GM18508 (cell line): ENCODE measurements around the gene COBLL1.

Source experiments
- ATAC-seq: cut with Tn5 transposase; IDR thresholded peaks from one replicate; pipeline ENCODE4 v1.9.1; 2021; ENCODE audit warnings: moderate number of reproducible peaks; ENCODE audit not compliant: insufficient read depth, unreplicated experiment

Gene COBLL1

DNA sequence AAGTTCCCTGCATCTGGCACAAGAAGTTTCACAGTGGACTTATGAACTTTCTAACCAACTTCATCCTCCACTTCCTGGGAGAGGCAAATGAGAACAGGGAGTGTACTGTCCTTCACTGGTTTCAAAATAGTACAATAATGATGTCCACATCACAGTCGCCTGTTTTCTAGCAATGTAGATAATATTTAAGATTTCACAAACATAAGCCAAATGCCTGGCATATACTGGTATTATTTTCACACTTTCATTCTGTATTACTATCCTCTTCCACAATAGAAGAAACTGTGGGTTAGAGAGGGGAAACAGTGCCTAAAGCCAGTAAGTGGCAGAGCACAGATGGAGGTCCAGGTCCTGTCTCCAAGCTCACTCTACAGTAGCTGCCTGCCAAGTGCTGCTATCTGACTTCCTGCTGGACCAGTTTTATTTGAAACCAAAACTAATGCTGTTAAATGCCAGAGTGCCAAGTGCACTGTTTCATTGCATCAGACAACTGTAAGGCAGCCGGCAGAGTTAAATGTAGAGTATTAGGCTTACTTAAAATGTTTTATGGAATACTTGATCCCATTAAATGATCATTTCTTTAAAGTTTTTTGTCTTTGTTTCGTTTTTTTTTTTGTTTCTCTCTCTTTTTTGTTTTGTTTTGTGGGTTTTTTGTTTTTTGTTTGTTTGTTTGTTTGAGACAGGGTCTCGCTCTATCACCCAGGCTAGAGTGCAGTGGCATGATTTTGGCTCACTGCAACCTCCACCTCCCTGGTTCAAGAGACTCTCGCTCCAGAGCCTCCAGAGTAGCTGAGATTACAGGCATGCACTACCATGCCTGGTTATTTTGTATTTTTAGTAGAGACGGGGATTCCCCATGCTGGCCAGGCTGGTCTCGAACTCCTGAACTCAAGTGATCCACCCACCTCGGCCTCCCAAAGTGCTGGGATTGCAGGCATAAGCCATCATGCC is 15.1 kb downstream of the COBLL1 start:
- no peak for ATAC-seq

DNA sequence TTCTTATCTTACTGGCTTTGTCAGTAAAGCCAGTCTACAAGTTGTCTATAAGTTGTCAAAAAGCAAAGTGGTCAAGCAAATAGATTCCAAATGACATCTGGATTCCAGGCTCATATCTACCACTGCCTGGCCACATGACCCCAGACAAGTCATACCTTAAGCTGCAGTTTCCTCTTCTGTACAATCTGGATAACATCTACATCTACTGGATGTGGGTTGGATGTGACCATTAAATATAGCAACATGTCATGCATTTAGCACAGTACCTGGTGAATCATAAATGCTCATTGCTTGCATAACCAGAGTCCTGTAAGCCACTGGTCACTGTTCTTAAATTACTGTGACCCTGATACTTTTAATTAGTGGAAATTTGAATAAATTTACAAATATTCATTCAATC is 16.8 kb downstream of the COBLL1 start:
- ATAC-seq, result no peak

DNA sequence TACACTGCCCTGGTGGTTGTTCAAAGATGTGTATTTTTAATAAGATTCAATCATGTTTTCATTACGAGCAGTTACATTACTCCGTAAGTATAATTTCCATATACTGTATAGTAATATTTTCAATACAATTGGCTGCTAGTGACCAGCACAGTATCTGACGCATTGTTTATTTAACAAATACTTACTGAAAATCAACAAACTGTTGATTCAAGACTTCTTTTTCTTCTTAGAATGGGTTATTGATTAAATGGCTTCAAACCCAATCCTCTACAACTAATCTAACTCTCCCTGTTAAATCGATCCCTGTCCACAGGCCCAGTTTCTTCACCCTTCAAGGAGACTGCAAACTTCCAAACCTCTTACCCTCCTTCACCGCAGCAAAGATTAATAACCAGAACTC is 18.5 kb downstream of the COBLL1 start:
- no peak for ATAC-seq

DNA sequence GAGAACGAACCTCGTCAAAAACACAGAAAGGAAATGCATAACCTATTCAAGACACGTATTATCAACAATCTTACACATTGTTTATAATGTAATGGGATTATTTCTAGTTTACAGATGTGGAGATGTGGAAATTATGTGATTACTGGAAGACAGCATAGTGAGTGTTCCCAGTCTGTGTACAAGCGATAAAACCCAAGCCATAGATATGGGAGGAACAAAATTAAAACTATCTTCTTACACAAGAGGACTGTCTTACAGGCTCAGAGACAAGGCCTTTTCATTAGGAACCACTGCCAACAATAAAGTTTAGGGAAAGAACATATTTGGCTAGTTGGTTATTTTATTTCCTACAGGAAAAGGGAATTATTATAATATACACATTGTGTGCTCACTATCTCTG is 20.3 kb downstream of the COBLL1 start:
- ATAC-seq, result no peak

DNA sequence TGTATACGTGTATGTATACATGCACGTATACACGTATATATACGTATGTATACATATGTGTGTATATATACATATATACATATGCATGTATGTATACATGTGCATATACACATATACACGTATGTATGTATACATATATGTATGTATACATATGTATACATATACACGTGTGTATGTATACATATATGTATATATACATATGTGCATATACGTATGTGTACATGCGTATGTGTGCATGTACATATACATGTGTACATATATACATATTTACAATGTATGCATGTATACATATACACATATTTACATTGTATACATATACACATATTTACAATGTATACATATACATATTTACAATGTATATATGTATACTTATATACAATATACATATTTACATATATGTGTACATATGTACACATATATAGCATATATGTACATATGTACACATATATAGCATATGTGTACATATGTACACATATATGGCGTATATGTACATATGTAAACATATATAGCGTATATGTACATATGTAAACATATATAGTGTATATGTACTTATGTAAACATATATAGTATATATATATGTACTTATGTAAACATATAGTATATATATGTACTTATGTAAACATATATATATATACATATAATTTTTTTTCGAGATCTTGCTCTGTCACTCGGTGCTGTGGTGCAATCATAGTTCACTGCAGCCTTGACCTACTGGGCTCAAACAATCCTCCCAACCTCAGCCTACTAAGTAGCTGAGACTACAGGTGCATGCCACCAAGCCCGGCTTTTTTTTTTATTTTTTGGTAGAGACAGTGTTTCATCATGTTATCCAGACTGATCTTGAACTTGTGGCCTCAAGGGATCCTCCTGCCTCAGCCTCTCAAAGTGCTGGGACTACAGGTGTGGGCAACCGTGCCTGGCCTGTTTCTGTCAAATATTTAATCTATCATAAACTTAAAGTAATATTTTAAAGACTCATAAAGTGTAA is 23.2 kb downstream of the COBLL1 start:
- no peak for ATAC-seq

DNA sequence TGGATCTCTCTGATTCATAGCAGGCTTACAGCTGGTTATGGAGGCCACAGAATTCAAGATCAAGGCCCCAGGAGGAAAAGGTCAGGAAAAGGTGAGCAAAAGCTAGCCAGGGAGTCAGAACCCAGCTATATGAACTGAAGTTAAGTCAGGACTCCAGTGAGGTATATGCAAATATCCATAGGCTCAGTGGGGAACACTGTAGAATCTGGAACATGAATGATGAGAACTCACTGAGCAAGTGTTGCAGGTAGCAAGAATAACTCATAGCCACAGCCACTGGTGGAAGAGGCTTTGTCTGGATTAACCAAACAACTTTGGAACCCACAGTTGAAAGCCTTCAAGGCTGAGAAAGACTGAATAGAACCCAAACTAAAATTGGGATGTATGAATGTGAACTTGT is 24.7 kb downstream of the COBLL1 start:
- no peak for ATAC-seq

DNA sequence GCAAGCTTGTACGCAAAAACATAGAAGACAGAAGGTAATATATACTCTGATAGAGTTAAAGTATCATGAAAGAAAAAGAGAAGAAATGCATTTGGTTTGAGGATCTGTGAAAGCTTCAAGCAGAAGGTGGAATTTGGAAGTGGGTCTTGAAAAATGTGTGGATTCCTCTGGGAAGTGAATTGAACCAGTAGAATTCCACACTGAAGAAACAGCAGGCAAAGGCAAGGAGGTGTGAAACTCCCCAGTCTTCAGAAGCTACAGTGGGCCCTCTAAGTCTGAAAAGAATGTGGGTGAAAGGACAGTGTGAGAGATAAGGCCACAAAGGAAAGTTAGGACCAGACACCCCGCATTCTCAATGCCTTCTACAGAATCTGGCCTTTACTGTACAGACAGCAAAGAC is 25.6 kb downstream of the COBLL1 start:
- ATAC-seq, result no peak

DNA sequence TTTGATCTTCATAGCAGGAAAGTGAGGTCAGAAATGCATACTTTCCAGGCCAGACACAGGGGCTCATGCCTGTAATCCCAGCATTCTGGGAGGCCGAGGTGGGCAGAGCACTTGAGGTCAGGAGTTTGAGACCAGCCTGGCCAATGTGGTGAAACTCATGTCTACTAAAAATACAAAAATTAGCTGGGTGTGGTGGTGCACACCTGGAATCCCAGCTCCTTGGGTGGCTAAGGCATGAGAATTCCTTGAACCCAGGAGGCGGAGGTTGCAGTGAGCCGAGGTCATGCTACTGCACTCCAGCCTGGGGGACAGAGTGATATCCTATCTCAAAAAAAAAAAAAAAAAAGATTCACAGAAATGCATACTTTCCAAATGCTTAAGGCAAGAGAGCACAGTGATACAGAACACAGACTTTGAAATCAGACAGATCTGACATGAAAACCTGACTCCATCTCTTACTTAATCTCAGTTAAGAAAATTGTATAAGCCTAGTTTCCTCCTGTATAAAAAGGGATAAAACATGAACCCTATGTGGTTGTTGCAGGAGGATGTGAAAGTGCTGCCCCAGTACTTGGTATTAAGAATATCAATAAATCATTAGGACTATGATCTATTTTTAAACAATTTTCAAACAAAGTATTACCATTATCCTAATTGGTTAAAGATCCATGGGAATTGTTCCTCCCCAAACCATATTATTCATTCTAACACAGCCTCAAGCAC is 26.4 kb downstream of the COBLL1 start:
- ATAC-seq, result no peak

DNA sequence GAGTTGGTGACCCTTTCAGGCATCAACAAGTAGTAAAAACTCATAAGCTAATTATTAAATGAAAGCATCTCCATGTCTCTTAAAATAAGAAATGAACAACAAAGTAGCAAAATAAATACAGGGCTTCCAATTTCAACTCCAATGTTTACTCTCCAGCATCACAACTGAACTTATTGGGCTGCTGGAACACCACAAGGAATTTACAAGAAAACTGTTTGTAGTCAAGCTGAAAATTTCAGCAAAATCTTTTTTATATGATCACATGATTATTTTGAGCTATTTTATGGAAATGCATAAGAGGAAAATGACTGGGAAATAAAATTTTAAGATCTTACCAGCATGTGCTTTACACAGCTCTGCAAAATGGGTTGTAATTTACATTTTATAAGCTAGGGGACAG is 28.1 kb downstream of the COBLL1 start:
- ATAC-seq, result no peak

DNA sequence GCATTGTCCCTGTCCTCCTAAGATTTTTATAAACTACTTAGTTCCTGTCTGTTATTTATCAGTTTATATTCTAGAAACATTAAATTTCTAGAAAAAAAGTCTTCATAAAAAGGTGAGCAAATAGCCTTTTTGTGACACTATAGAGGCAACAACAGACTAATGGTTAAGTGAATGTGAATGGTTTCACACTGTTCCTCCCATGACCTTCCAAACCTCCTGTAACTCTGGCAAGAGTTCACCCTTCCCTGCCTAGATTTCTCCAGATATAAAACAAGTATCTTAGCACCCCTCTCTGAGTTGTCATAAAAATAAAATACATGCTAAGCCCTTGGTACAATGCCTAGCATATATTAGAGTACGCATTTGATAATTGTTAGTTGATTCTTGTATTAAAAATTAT is 29.2 kb downstream of the COBLL1 start:
- ATAC-seq, result no peak

DNA sequence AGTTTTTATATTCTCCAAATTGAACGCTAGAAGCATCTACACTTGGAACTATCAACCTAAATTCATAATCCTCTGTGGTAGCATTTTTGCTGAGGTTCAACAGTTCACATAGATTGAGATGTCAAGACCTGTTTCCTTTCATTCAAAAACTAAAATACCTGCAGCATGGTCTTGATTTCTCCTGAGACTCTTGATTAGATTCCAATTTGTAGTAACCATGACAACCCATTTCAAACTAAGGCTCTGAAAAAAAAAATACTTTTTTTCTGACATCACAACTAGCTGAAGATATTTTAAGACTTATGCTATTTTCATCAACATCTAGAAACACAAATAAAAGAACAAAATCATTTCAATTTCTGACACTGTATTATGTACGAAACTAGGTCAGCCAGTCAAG is 29.8 kb downstream of the COBLL1 start:
- ATAC-seq, result no peak

DNA sequence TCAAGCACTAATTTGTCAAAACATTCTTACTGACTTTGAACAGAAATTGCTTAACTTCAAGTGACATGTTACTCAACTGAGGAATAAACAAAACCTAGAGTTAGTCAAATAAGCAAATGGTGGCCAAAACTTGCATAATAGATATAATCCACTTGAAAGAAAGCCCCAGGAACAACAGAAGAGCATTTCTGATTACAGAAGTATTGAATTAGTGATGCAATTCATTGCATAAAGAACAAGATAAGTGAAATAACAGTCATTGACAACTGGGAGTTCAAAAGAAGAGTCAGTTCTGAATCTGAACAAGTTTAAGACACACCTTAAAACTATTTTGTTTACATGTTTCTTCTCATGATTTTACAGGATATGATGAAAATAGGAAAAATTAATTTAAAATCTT is 30.8 kb downstream of the COBLL1 start:
- ATAC-seq, result no peak

DNA sequence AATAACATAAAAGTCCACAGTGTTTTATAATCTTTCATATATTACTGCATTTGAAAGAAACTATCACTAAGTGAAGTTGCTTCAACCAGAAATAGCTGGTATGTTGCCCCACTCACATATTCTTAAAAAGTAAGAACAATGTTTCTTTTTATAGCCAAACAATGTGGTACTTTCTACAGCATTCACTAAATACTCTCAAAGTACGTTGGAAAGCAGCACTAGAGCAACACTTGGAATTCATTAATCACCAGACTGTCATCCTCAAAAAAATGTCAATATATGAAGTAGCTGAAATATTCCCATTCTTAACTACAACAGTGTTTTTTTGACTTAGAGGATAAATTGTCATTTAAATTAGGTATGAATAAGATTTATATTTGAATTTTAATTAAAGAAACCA is 32.8 kb downstream of the COBLL1 start:
- no peak for ATAC-seq

DNA sequence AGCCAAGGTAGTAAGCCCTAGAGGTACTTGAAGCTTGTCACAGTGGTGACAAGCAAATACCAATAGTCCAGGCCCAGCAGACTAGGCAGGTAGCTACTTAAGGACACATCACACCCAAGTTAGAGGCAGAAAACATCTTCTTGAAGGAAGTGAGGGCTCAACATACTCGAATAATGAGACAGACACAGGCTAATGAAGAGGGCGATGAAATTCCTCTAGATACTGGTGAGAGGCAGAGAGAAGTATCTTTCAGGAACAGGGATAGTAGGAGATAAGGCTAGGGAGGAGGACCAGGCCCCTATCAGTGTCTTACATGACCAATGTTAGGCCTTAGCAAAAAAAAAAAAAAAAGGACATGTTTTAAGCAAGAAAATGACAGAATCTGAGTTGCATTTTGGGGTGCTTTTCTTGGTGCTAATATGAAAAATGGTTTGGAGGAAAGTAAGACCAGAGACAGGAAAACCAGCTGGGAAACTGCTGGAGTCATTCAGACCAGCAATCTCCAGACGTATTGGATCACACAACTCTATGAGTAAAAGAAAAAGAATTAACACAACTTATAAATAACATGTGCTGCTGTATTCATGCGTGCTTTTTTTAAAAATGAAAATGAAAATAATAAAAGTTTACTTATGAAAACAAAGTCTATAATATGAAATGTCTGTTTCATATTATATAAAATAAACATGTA is 37.7 kb downstream of the COBLL1 start:
- ATAC-seq, result no peak

DNA sequence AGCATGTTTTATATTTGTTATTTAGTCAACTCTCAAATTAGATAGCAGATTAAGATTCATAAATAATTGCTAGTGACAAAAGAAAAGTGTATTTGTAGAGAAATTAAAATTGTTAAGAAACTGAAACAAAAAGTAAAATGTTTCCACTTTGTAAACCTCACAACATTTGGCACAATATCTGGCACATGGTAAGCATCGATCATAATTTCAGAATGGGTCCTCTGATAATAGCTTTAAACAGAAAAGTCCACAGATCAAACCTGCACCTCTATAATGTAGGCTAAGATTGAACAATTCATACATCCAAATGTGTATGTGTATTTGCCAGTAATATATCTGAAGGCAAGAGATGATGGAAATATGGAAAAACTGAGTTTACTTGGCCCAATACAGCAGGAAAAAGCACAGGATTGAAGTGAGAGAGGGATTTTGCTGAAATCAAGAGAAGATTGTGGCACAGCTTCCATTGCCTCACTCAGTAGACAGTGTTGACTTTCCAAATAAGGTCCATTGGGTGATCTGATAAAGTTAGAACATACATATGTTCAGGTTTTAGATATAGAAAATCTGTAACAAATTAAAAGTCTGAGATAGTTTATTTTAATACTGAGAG is 39.4 kb downstream of the COBLL1 start:
- no peak for ATAC-seq

DNA sequence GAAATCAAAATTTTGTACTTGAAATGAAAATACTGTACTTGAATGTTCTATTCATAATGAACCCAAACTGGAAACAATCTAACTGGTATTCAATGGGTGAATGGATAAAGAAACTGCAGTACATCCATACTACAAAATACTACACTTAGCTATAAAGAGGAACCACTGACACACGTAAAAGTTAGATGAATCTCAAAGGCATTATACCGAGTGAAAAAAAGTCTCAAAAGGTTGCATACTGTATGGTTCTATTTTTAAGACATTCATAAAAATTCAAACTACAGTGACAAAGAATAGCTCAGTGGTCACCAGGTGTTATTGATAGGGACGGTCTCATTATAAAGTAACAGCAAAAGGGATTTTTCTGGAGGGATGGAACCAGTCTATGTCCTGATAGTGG is 41.1 kb downstream of the COBLL1 start:
- ATAC-seq, result no peak

DNA sequence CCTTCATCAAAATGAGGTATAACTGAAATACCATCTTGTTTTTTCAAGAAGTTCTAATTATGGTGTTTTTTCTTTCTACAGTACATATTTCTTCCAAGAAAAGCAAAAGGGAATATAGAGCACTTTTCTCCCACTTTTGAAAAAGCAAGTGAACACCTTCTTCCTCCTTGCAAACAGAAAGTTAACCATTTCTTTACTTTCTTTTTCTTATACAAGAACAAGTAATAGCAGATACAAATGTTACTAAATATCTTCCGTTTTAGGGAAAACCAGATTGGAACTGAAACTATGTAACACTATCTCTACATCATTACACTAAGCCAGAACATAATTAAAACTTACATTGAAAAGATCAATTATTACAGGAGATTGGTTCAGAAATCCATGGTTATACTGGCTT is 44.0 kb downstream of the COBLL1 start:
- ATAC-seq, result no peak

DNA sequence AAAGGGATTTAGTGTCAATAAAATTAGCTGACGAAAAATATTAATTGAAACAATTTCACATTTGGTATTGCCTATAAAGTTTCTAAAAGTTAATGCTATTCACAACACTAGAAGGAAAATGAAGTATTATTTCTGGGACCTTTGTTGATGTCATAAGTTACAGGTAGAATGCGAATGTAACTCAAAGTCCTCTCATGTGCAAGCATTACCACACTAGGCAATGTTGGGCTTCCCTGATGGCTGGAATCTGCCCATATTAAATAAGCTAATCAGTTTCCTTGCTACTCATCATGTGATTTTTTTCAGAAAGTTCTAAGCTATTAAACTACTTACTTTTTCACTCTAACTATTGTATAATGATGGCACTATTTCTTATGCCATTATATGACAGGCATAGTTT is 44.6 kb downstream of the COBLL1 start:
- ATAC-seq, result no peak

DNA sequence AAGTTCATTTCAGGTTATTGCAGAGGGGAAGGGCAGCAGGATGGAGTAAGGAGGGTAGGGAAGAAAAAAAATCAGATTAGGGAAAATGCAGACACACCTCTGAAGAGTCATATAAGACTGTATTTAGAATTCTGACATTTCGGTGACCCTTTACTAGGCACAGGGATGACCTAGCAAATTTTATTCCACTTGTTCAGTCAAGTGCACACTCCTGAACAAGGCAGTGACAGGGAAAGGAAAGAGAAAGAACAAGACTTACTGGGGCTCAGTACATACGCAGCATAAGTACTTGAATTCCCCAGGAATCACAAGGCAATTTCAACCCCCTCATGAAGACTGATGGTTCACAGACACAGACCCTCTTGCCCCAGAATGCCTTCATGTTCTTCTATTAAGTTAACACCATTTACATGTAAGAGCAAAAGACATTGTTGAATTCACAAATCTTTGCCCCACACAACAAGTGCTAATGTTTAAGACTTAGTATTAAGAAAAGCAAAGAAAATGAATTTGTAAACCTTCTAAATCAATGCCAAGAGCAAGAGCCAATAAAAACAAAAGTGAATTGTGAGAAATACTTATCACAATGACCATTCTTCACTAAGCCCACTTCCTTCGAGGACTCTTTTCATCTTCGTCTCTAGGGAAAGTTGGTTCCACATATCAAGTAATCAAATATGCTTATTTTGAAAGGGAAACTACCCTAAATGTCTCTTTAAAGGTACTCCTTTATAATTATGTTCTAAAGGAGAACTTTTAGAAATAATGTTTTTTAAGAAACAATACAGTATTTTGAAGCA is 47.0 kb downstream of the COBLL1 start:
- ATAC-seq, result no peak
